A549 treated with GW870086 at 1 μM for 4 hours (cell line): Measurements from ENCODE around the gene LAPTM4A. TPM values are rescaled to one million over a fixed set of nuclear protein-coding genes. Genes with fewer than 3 reads are reported as not detected.

Experiments used
- total RNA-seq: library from RNA; stranded (reverse); fragments of 200-300 nt; extraction: Qiagen RNA extraction; gene quantifications from 5 replicates; pipeline ENCODE4 v1.2.3, GENCODE V29; 2022; ENCODE audit warnings: low read depth

The LAPTM4A gene
- 237 to 325 TPM (median 281 TPM) in 5 replicates for total RNA-seq

GRCh38 chr2:20051532-20052228 lies at the start of gene LAPTM4A:
Gene LAPTM4A, minus strand, starts transcription at chr2:20051628. Its CDS starts 108 bp downstream, at chr2:20051520.

GRCh38 chr2:20012282-20013125 lies 38.9 kb downstream of the LAPTM4A start, which contains the start of gene MATN3:
Gene MATN3, minus strand, starts transcription at chr2:20012668. Its CDS starts 37 bp downstream, at chr2:20012631.

GRCh38 chr2:19989667-19990415 lies 61.6 kb downstream of the LAPTM4A start, which contains the start of gene WDR35:
Gene WDR35, minus strand, starts transcription at chr2:19990105. Its CDS starts 90 bp downstream, at chr2:19990015.

Other genes starting within 250 kb of the LAPTM4A start
- gene TTC32, start 149.6 kb downstream of the LAPTM4A start, total RNA-seq = 11.7 to 14.0 TPM (median 13.4 TPM) in 5 replicates
- 12.1 to 18.5 TPM (median 15.9 TPM) in 5 replicates for gene WDR35, start 61.5 kb downstream of the LAPTM4A start, total RNA-seq
- gene MATN3, start 39.0 kb downstream of the LAPTM4A start, total RNA-seq = 11.4 to 19.0 TPM (median 17.5 TPM) in 5 replicates
- 161 to 208 TPM (median 194 TPM) in 5 replicates for gene SDC1, start 173.5 kb upstream of the LAPTM4A start, total RNA-seq